IPS-20b (cell line): ENCODE results near the gene RASA3.
"Not testable (repeated sequence)": the region's sequence is repeated elsewhere in the genome, so short reads cannot be mapped to it uniquely, and the experiment has no call there.

ENCODE experiments used
- H3K27ac ChIP-seq: one replicate; pipeline ENCODE4 v1.5.1; 2013; ENCODE audit warnings: low read length
- H3K27me3 ChIP-seq: 2 replicates; pipeline ENCODE4 v1.6.1; 2013; ENCODE audit warnings: mild to moderate bottlenecking, low read length, inconsistent platforms; ENCODE audit not compliant: insufficient read depth
- H3K36me3 ChIP-seq: 2 replicates; pipeline ENCODE4 v1.6.1; 2013; ENCODE audit warnings: low read depth, mild to moderate bottlenecking, inconsistent platforms, low read length, moderate library complexity; ENCODE audit not compliant: insufficient read depth
- H3K4me1 ChIP-seq: 2 replicates; pipeline ENCODE4 v1.6.1; 2013; ENCODE audit warnings: mild to moderate bottlenecking, control low read depth, inconsistent platforms, low read length, moderate library complexity; ENCODE audit not compliant: insufficient read depth
- H3K4me3 ChIP-seq: 2 replicates; pipeline ENCODE4 v1.5.1; 2013; ENCODE audit warnings: mild to moderate bottlenecking, low read length, inconsistent platforms
- H3K9ac ChIP-seq: 2 replicates; pipeline ENCODE4 v1.6.1; 2013; ENCODE audit warnings: low read depth, mild to moderate bottlenecking, inconsistent platforms, low read length, moderate library complexity
- H3K9me3 ChIP-seq: 2 replicates; pipeline ENCODE4 v1.6.1; 2013; ENCODE audit warnings: mild to moderate bottlenecking, low read depth, low read length, inconsistent platforms; ENCODE audit not compliant: insufficient read depth

RASA3 gene

DNA sequence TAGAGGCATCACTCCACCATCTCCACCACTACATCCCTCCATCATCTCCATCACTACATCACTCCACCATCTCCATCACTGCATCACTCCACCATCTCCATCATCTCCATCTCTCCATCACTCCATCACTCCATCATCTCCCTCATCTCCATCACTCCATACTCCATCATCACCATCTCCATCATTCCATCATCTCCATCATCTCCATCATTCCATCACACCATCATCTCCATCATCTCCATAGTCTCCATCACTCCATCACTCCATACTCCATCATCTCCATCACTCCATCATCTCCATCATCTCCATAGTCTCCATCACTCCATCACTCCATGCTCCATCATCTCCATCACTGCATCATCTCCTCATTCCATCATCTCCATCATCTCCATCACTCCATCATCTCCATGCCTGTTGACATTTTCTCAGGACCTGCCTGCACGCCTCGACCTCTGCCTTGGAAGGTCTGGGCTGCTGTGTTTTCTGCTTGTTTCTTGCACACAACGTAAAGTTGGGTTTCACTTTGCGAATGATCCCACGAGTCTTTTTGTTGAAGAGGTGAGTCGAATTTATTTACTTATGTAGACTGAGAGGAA lies 21.2 kb upstream of the RASA3 start:
- H3K9me3 ChIP-seq, result no peaks in the 10 kb centered on the region
- no peaks in the 10 kb centered on the region for H3K36me3 ChIP-seq
- no peaks in the 10 kb centered on the region for H3K4me1 ChIP-seq
- no peaks in the 10 kb centered on the region for H3K27me3 ChIP-seq
- no peak overlapping the region for H3K9ac ChIP-seq
- no peak overlapping the region for H3K4me3 ChIP-seq
- no peak overlapping the region for H3K27ac ChIP-seq

GRCh38 chr13:114152831-114153371 lies 20.5 kb upstream of the RASA3 start:
- Histone ChIP-seq H3K9ac (no peak overlapping the region), H3K27ac (no peak overlapping the region), H3K9me3 (no peaks in the 10 kb centered on the region), H3K4me1 (no peaks in the 10 kb centered on the region), H3K27me3 (no peaks in the 10 kb centered on the region), H3K4me3 (no peak overlapping the region), H3K36me3 (no peaks in the 10 kb centered on the region)

DNA sequence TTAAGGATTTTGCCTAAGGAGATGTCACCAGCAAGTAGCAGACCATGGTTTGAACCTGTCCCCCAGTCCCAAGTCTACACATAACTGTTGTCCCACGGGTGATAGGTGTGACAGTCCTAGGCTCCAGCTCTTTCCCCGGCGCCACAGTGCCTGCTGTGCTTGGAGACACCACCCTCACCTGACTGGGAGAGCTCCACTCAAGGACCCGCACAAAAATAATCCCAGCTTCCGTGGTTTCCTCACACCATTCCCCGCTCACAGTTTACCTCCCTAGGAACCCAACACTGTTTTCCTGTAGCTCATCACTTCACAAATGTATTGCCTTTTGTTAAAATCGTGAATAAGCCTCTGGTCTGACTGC lies 19.8 kb upstream of the RASA3 start:
- H3K36me3 ChIP-seq, result no peaks in the 10 kb centered on the region
- no peaks in the 10 kb centered on the region for H3K4me1 ChIP-seq
- no peaks in the 10 kb centered on the region for H3K9me3 ChIP-seq
- H3K9ac ChIP-seq, result no peak overlapping the region
- no peak overlapping the region for H3K4me3 ChIP-seq
- H3K27me3 ChIP-seq, result no peaks in the 10 kb centered on the region
- H3K27ac ChIP-seq, result no peak overlapping the region

DNA sequence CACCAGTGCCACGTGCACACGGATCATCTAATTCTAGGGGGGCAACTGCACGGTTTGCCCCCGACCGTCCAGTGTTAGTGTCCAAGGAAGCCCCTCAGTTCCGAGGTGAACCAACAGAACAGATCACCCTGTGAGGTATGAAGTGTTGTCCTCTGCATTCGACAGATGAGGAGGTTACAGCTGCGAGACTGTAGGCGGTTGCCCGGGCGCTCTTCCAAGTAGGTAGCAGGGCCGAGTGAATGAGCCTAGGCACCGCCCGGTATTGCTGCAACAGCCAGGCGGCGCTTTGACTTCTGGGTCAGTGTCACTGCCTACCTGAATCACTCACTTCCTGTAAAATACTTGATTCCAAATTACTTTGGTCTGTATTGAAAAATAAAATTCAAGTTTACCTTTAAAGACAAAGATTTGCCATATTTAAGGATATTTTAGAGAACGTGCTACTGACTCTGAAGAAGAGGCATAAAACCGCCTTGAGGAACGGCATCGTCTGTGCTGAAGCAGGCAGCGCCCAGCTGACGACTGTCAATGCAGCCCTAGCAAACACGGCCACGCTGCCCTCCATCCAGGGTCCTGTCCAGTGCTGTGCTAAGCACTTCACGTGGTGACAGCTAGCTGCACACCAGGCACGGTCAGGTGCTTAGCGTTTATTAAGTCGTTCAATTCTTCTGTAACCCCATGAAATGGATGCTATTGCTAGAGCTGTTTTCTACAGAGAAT lies 19.3 kb upstream of the RASA3 start:
- Histone ChIP-seq H3K4me3 (no peak overlapping the region), H3K9ac (no peak overlapping the region), H3K27me3 (no peaks in the 10 kb centered on the region), H3K27ac (no peak overlapping the region), H3K9me3 (no peaks in the 10 kb centered on the region), H3K36me3 (no peaks in the 10 kb centered on the region), H3K4me1 (no peaks in the 10 kb centered on the region)

DNA sequence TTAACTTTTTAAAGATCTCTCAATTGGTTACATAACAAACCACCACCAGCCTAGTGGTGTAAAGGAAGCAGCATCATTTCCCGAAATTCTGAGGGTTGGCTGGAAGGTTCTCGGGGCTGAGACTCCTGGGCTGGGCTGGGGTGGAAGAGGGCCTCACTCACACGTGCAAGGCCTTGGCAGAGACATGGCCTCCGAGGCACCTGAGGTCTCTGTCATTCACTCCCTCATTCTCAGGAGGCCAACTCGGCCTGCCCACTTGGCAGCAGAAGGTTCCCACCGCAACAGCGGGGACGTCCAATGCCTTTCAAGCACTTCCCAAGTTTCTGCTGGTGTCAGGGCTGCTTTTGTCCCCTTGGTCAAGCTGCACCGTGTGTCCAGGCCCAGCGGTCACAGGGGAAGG lies 18.6 kb upstream of the RASA3 start:
- no peak overlapping the region for H3K27ac ChIP-seq

DNA sequence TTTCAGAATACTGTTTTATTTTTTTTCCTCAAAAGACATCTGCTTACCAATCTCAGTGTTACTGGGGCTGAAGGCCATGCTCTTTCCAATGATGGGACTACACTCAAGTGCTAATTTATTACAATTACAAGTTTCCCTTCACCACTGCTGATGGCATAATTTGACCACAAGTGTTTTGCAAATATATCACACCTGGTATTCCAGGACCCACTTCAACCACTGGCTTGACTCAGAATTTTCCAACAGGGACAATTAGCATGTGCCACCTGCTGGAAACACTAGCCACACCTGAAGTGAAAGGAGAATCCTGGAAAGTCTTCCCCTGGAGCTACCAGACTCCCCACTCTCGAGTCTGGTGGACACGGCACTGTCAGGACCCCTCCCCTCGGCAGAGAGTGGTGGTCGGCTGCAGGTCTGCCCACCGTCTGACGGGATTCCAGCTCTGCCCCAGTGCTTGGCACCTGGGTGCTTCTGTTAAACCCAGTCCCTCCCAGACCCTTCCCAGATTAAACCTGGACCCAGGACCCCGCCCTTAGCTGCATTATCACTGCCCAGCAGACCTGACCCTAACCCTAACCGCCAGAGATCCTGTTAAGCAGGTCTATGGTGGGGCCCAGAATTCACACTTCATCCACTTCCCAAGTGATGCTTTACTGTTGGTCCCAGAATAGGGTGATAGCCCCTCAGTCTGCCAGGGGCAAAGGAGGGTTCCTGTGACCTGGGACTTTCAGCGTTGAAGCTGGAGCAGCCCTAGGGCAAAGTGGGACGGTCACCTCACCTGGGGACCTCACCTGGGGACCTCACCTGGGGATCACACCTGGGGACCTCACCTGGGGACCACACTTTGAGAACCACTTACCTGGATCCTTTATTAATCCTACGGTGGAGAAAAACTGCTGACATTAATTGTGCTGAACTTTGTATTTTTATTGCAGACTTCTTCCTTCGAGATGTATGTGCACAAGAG lies 17.6 kb upstream of the RASA3 start:
- H3K27me3 ChIP-seq, result no peaks in the 10 kb centered on the region
- H3K27ac ChIP-seq, result no peak overlapping the region
- no peak overlapping the region for H3K4me3 ChIP-seq
- no peaks in the 10 kb centered on the region for H3K36me3 ChIP-seq
- H3K9me3 ChIP-seq, result no peaks in the 10 kb centered on the region
- H3K9ac ChIP-seq, result no peak overlapping the region
- H3K4me1 ChIP-seq, result no peaks in the 10 kb centered on the region

More for the DNA sequence above, 18.6 kb upstream of the RASA3 start:
- H3K9me3 ChIP-seq, result no peaks in the 10 kb centered on the region
- no peak overlapping the region for H3K9ac ChIP-seq
- no peaks in the 10 kb centered on the region for H3K4me1 ChIP-seq
- H3K27me3 ChIP-seq, result no peaks in the 10 kb centered on the region
- H3K36me3 ChIP-seq, result no peaks in the 10 kb centered on the region
- no peak overlapping the region for H3K4me3 ChIP-seq

GRCh38 chr13:114148886-114149285 lies 16.5 kb upstream of the RASA3 start:
- H3K27ac ChIP-seq, H3K36me3 ChIP-seq, H3K9me3 ChIP-seq, H3K4me3 ChIP-seq, H3K27me3 ChIP-seq, H3K9ac ChIP-seq, H3K4me1 ChIP-seq: not testable (repeated sequence)

DNA sequence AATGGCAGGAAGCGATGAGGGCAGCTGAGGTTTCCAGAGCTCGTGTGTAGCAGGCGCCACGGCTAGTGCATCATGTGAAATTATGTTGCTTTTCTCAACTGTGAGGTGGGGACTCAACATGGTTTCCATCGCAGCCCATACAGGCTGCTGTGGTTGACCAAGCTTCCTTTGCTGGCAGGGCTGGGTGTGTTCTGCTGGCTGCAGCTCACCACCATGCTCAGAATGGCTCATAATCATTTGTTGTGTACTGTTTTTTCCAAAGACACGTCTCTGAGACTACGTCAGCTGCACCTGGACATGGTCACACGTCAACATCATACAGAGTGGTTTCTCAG lies 16.1 kb upstream of the RASA3 start:
- H3K27me3 ChIP-seq, result no peaks in the 10 kb centered on the region

GRCh38 chr13:114147803-114148520 lies 15.5 kb upstream of the RASA3 start:
- no peaks in the 10 kb centered on the region for H3K9me3 ChIP-seq
- no peaks in the 10 kb centered on the region for H3K27me3 ChIP-seq
- no peak overlapping the region for H3K27ac ChIP-seq
- H3K4me1 ChIP-seq, result no peaks in the 10 kb centered on the region
- no peaks in the 10 kb centered on the region for H3K36me3 ChIP-seq
- no peak overlapping the region for H3K4me3 ChIP-seq
- H3K9ac ChIP-seq, result no peak overlapping the region

More for the DNA sequence above, 16.1 kb upstream of the RASA3 start:
- H3K4me3 ChIP-seq, result no peak overlapping the region
- H3K9ac ChIP-seq, result no peak overlapping the region
- H3K4me1 ChIP-seq, result no peaks in the 10 kb centered on the region
- no peak overlapping the region for H3K27ac ChIP-seq
- H3K36me3 ChIP-seq, result no peaks in the 10 kb centered on the region
- H3K9me3 ChIP-seq, result no peaks in the 10 kb centered on the region

- H3K4me1 ChIP-seq, result no peaks in the 10 kb centered on the region
- H3K27me3 ChIP-seq, result no peaks in the 10 kb centered on the region
- no peak overlapping the region for H3K4me3 ChIP-seq
- H3K36me3 ChIP-seq, result no peaks in the 10 kb centered on the region
- H3K9ac ChIP-seq, result no peak overlapping the region
- H3K9me3 ChIP-seq, result no peaks in the 10 kb centered on the region
- no peak overlapping the region for H3K27ac ChIP-seq
Measured at GRCh38 chr13:114146629-114147028, 14.2 kb upstream of the RASA3 start.

- no peak overlapping the region for H3K27ac ChIP-seq
- no peak overlapping the region for H3K9ac ChIP-seq
- no peaks in the 10 kb centered on the region for H3K27me3 ChIP-seq
- H3K4me1 ChIP-seq, result no peaks in the 10 kb centered on the region
- H3K36me3 ChIP-seq, result no peaks in the 10 kb centered on the region
- H3K9me3 ChIP-seq, result no peaks in the 10 kb centered on the region
- no peak overlapping the region for H3K4me3 ChIP-seq
Measured at GRCh38 chr13:114146173-114146572, 13.8 kb upstream of the RASA3 start.
